Measurements from ENCODE around the gene ALS2. TPM values are rescaled to one million over a fixed set of nuclear protein-coding genes. Genes with fewer than 3 reads are reported as not detected.

The ALS2 gene
- total and polyA plus RNA-seq, 2 donors (not counting 1 experiment from before 2014, with no cell fraction given) = 1.4 to 16.7 TPM

GRCh38 chr2:201735486-201735885 lies 45.2 kb downstream of the ALS2 start:
- no peak overlapping the region for H3K4me2 ChIP-seq (replicated peaks; ENCODE audit: low read depth, low read length, poor library complexity, severe bottlenecking)
- H3K9ac ChIP-seq (ENCODE audit: low read length) = no peak overlapping the region
- no peaks in the 10 kb centered on the region for H3K27me3 ChIP-seq (replicated peaks in 1 of 4; ENCODE audit: control extremely low read depth in 1 of 4, control insufficient read depth in 3 of 4, insufficient read depth in 4 of 4, low read length in 3 of 4)
- peaks cover 0 to 4% (median 3%) of the 10 kb centered on the region in 3 donors for H3K9me3 ChIP-seq (ENCODE audit: control extremely low read depth in 1 of 3, control insufficient read depth in 2 of 3, insufficient read depth in 1 of 3, low read length in 2 of 3)
- no peaks in the 10 kb centered on the region for H4K20me1 ChIP-seq (ENCODE audit: control insufficient read depth, insufficient read depth, low read length, poor library complexity, severe bottlenecking)
- TF ChIP-seq CTCF (IDR thresholded peaks at IDR 0.05) = no peak
- no peak for TF ChIP-seq EZH2 (IDR thresholded peaks at IDR 0.05; ENCODE audit: borderline replicate concordance, insufficient read depth, low read depth, low read length, poor library complexity, severe bottlenecking)
- H3K4me1 ChIP-seq (ENCODE audit: control insufficient read depth in 2 of 2, insufficient read depth in 2 of 2, low read length in 2 of 2) = no peaks in the 10 kb centered on the region
- ChIA-PET CTCF (no interaction called here), POLR2A (no interaction called here)
- DNase-seq = no peak
- no peak overlapping the region for H2AFZ ChIP-seq (ENCODE audit: insufficient read depth, low read depth, low read length, poor library complexity, severe bottlenecking)
- intact Hi-C loops (cut with micrococcal nuclease) = no loop called here
- H3K9me3 Mint-ChIP-seq (ENCODE audit: insufficient read depth) = no peaks in the 10 kb centered on the region
- no peak overlapping the region for H3K4me3 ChIP-seq (ENCODE audit: control extremely low read depth in 1 of 5, extremely low read depth in 1 of 5, insufficient read depth in 1 of 5, low read depth in 2 of 5, low read length in 4 of 5)
- H3K27me3 Mint-ChIP-seq = no peaks in the 10 kb centered on the region
- 86% methylated on average over 1 of the region's 2 CpGs for WGBS (ENCODE audit: insufficient coverage)
- no peaks in the 10 kb centered on the region for H3K36me3 ChIP-seq (replicated peaks in 1 of 2; ENCODE audit: control extremely low read depth in 1 of 2, control insufficient read depth in 1 of 2, extremely low read depth in 1 of 2, insufficient read depth in 2 of 2, low read length in 1 of 2)
- no peak for ATAC-seq (ENCODE audit: low read depth)
- no peaks in the 10 kb centered on the region for H3K4me1 Mint-ChIP-seq
- H3K79me2 ChIP-seq (ENCODE audit: control insufficient read depth, insufficient read depth, low read length) = no peaks in the 10 kb centered on the region
- no peak overlapping the region for H3K4me3 Mint-ChIP-seq
- H3K27ac ChIP-seq (ENCODE audit: low read length in 2 of 2) = no peak overlapping the region
- no peak overlapping the region for H3K27ac Mint-ChIP-seq

- no peaks in the 10 kb centered on the region for H3K36me3 ChIP-seq (replicated peaks in 1 of 2; ENCODE audit: control extremely low read depth in 1 of 2, control insufficient read depth in 1 of 2, extremely low read depth in 1 of 2, insufficient read depth in 2 of 2, low read length in 1 of 2)
- no peak overlapping the region for H3K27ac Mint-ChIP-seq
- TF ChIP-seq CTCF (IDR thresholded peaks at IDR 0.05) = no peak
- no peak for TF ChIP-seq EZH2 (IDR thresholded peaks at IDR 0.05; ENCODE audit: borderline replicate concordance, insufficient read depth, low read depth, low read length, poor library complexity, severe bottlenecking)
- no peak overlapping the region for H3K9ac ChIP-seq (ENCODE audit: low read length)
- POLR2A ChIA-PET = no interaction called here
- no peaks in the 10 kb centered on the region for H3K4me1 ChIP-seq (ENCODE audit: control insufficient read depth in 2 of 2, insufficient read depth in 2 of 2, low read length in 2 of 2)
- no peak overlapping the region for H3K4me3 Mint-ChIP-seq
- no peak for ATAC-seq (ENCODE audit: low read depth)
- H3K4me3 ChIP-seq (ENCODE audit: control extremely low read depth in 1 of 5, extremely low read depth in 1 of 5, insufficient read depth in 1 of 5, low read depth in 2 of 5, low read length in 4 of 5) = no peak overlapping the region
- intact Hi-C loops (cut with micrococcal nuclease) = no loop called here
- no peaks in the 10 kb centered on the region for H3K4me1 Mint-ChIP-seq
- WGBS (ENCODE audit: insufficient coverage) = 58% methylated on average over 2 of the region's 4 CpGs
- H3K9me3 Mint-ChIP-seq (ENCODE audit: insufficient read depth) = no peaks in the 10 kb centered on the region
- H3K9me3 ChIP-seq (ENCODE audit: control extremely low read depth in 1 of 3, control insufficient read depth in 2 of 3, insufficient read depth in 1 of 3, low read length in 2 of 3) = peaks cover 0 to 4% (median 3%) of the 10 kb centered on the region in 3 donors
- no peak for DNase-seq
- H4K20me1 ChIP-seq (ENCODE audit: control insufficient read depth, insufficient read depth, low read length, poor library complexity, severe bottlenecking) = no peaks in the 10 kb centered on the region
- no peaks in the 10 kb centered on the region for H3K79me2 ChIP-seq (ENCODE audit: control insufficient read depth, insufficient read depth, low read length)
- no peaks in the 10 kb centered on the region for H3K27me3 ChIP-seq (replicated peaks in 1 of 4; ENCODE audit: control extremely low read depth in 1 of 4, control insufficient read depth in 3 of 4, insufficient read depth in 4 of 4, low read length in 3 of 4)
- H3K27ac ChIP-seq (ENCODE audit: low read length in 2 of 2) = no peak overlapping the region
- H3K27me3 Mint-ChIP-seq = no peaks in the 10 kb centered on the region
- H3K4me2 ChIP-seq (replicated peaks; ENCODE audit: low read depth, low read length, poor library complexity, severe bottlenecking) = no peak overlapping the region
- CTCF ChIA-PET = no interaction called here
- no peak overlapping the region for H2AFZ ChIP-seq (ENCODE audit: insufficient read depth, low read depth, low read length, poor library complexity, severe bottlenecking)
Observed at GRCh38 chr2:201734111-201734510, 46.6 kb downstream of the ALS2 start.

Data from B cell (primary cell).